B cell (primary cell): ENCODE results near the gene CPED1. TPM values are rescaled to one million over a fixed set of nuclear protein-coding genes. Genes with fewer than 3 reads are reported as not detected.
"Not testable (repeated sequence)": the region's sequence is repeated elsewhere in the genome, so short reads cannot be mapped to it uniquely, and the experiment has no call there.

Source experiments
- ATAC-seq: fragments of 200-7000 bp; cut with Tn5 transposase; one replicate; pipeline ENCODE4 v1.10.0; 2021; ENCODE audit warnings: low read depth, mild to moderate bottlenecking, moderate number of reproducible peaks, moderate library complexity
- CTCF ChIA-PET: fragments of 350-600 bp; sonication (Branson Sonifier 250); formaldehyde crosslinking; loops from one replicate; lab custom pipeline; 2021; ENCODE audit warnings: antibody characterized with exemption, inconsistent platforms; lab: Charles Lee
- POLR2A ChIA-PET: fragments of 350-600 bp; sonication (Branson Sonifier 250); formaldehyde crosslinking; loops from one replicate; lab custom pipeline; 2021; ENCODE audit warnings: antibody characterized with exemption; lab: Charles Lee
- DNase-seq: peaks from one replicate; pipeline ENCODE4 v3.0.0; 2013
- H2AFZ ChIP-seq: 2 replicates; pipeline ENCODE4 v1.6.1; 2012; ENCODE audit warnings: mild to moderate bottlenecking, low read depth, low read length; ENCODE audit not compliant: insufficient read depth, poor library complexity, severe bottlenecking
- H3K27ac ChIP-seq, 2 donors: 1 replicate in 1 of 2; 2 replicates in 1 of 2; pipeline ENCODE4 v1.5.1; 2012 to 2013; ENCODE audit warnings: low read length in 2 of 2, mild to moderate bottlenecking in 2 of 2, moderate library complexity in 1 of 2
- H3K27me3 ChIP-seq, 4 experiments: fragments of 200-600 bp in 1 of 4; sonication (generic) in 1 of 4; replicated peaks in 1 of 4; 1 replicate in 2 of 4; 2 replicates in 2 of 4; pipeline versions ENCODE4 v1.6.1 to v1.7.0; 2013 to 2016; ENCODE audit warnings: low read length in 3 of 4, mild to moderate bottlenecking in 2 of 4, mixed read lengths in 1 of 4, moderate library complexity in 1 of 4; ENCODE audit not compliant: insufficient read depth in 4 of 4, control insufficient read depth in 3 of 4; ENCODE audit errors: control extremely low read depth in 1 of 4
- H3K36me3 ChIP-seq, 2 experiments: replicated peaks in 1 of 2; 1 replicate in 1 of 2; 2 replicates in 1 of 2; pipeline versions ENCODE4 v1.6.1 to v1.7.1; 2013; ENCODE audit warnings: low read length in 1 of 2; ENCODE audit not compliant: insufficient read depth in 2 of 2, control insufficient read depth in 1 of 2; ENCODE audit errors: control extremely low read depth in 1 of 2, extremely low read depth in 1 of 2
- H3K4me1 ChIP-seq, 2 donors: fragments of 200-600 bp in 1 of 2; sonication (generic) in 1 of 2; 1 replicate in 1 of 2; 2 replicates in 1 of 2; pipeline versions ENCODE4 v1.5.1 to v1.6.1; 2013 to 2017; ENCODE audit warnings: low read length in 2 of 2; ENCODE audit not compliant: control insufficient read depth in 2 of 2, insufficient read depth in 2 of 2
- H3K4me2 ChIP-seq: replicated peaks from 2 replicates; pipeline ENCODE3; 2012; ENCODE audit warnings: mild to moderate bottlenecking, low read depth, low read length; ENCODE audit not compliant: poor library complexity, severe bottlenecking
- H3K4me3 ChIP-seq, 5 experiments: fragments of 200-600 bp in 1 of 5; sonication (generic) in 1 of 5; 1 replicate in 3 of 5; 2 replicates in 2 of 5; pipeline versions ENCODE4 v1.5.1 to v1.7.0; 2011 to 2016; ENCODE audit warnings: low read length in 4 of 5, mild to moderate bottlenecking in 4 of 5, low read depth in 2 of 5, control low read depth in 1 of 5, moderate library complexity in 1 of 5; ENCODE audit not compliant: insufficient read depth in 1 of 5; ENCODE audit errors: control extremely low read depth in 1 of 5, extremely low read depth in 1 of 5
- H3K79me2 ChIP-seq: fragments of 200-600 bp; sonication (generic); one replicate; pipeline ENCODE4 v1.6.0; 2016; ENCODE audit warnings: low read length; ENCODE audit not compliant: control insufficient read depth, insufficient read depth
- H3K9ac ChIP-seq: fragments of 200-600 bp; sonication (generic); 2 replicates; pipeline ENCODE4 v1.6.1; 2017; ENCODE audit warnings: mild to moderate bottlenecking, low read length, moderate library complexity
- H3K9me3 ChIP-seq, 3 donors: one replicate each; pipeline versions ENCODE4 v1.6.1 to v1.7.1; 2013; ENCODE audit warnings: low read length in 2 of 3; ENCODE audit not compliant: control insufficient read depth in 2 of 3, insufficient read depth in 1 of 3; ENCODE audit errors: control extremely low read depth in 1 of 3
- H4K20me1 ChIP-seq: 2 replicates; pipeline ENCODE4 v1.6.0; 2012; ENCODE audit warnings: mild to moderate bottlenecking, low read length; ENCODE audit not compliant: insufficient read depth, control insufficient read depth, poor library complexity, severe bottlenecking
- H3K27ac Mint-ChIP-seq: one replicate; pipeline ENCODE4 v1.8.0; 2021; ENCODE audit warnings: mixed read lengths
- H3K27me3 Mint-ChIP-seq: one replicate; pipeline ENCODE4 v1.8.0; 2021; ENCODE audit warnings: mixed read lengths
- H3K4me1 Mint-ChIP-seq: one replicate; pipeline ENCODE4 v1.8.0; 2021; ENCODE audit warnings: mixed read lengths
- H3K4me3 Mint-ChIP-seq: one replicate; pipeline ENCODE4 v1.8.0; 2021; ENCODE audit warnings: mixed read lengths
- H3K9me3 Mint-ChIP-seq: one replicate; pipeline ENCODE4 v1.8.0; 2022; ENCODE audit warnings: mixed read lengths; ENCODE audit not compliant: insufficient read depth
- CTCF ChIP-seq: fragments of 200-600 bp; IDR thresholded peaks from one replicate; pipeline ENCODE4 v1.8.0; 2022; ENCODE audit warnings: antibody characterized with exemption, mild to moderate bottlenecking
- EZH2 ChIP-seq: IDR thresholded peaks from 2 replicates; pipeline ENCODE4 v1.6.1; 2012; ENCODE audit warnings: borderline replicate concordance, low read depth, mild to moderate bottlenecking, moderate library complexity, low read length; ENCODE audit not compliant: insufficient read depth, poor library complexity, severe bottlenecking
- WGBS: methylation state at CpG from one replicate; pipeline ENCODE4 v1.1.5; 2013; ENCODE audit warnings: missing lambda C conversion rate; ENCODE audit not compliant: insufficient coverage; 5-methylcytosine and 5-hydroxymethylcytosine counted together
- intact Hi-C: fragments of 100-400 bp; cut with micrococcal nuclease; formaldehyde crosslinking; loops from one replicate; pipeline ENCODE4 v1.10.0; 2022
- polyA plus RNA-seq: library from polyadenylated mRNA; depleted of rRNA; stranded (reverse); fragments of >200 nt; gene quantifications from 2 replicates; pipeline ENCODE4 v1.2.3, GENCODE V29; 2012
- total RNA-seq, 2 donors: library from RNA; stranded (reverse); fragments of 120-200 nt in 1 of 2; gene quantifications; 1 replicate in 1 of 2; 2 replicates in 1 of 2; pipeline versions ENCODE4 v1.2.3 to v1.2.4, GENCODE V29; 2013 to 2022

Gene CPED1
- total and polyA plus RNA-seq, 2 donors (not counting 1 experiment from before 2014, with no cell fraction given): 0.44 to 3.8 TPM

DNA sequence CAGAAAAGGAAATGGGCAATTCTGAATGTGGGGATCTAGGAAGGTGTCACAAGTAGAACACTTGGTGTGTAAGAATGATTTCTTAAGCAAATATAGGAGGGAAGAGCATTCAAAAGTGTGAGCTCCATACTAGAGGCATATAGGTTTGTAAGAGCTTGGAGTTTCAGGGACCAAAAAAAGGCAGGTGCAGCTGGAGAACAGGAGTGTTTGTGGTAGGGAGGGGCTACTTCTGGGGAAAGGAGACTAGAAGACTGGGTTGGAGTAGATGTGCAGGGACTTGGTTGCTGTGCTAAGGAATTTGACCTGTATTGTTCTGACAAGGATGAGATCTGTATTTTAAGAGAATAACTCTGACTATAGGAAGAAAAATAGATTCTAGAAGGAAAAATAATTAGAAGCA is 46.4 kb downstream of the CPED1 start:
- POLR2A ChIA-PET: no interaction called here
- no peak overlapping the region for H3K27ac ChIP-seq
- no peak for ATAC-seq

GRCh38 chr7:121036776-121037175 is 48.3 kb downstream of the CPED1 start:
- H3K4me3 ChIP-seq, H3K9me3 ChIP-seq, H3K4me1 Mint-ChIP-seq, H3K79me2 ChIP-seq, ATAC-seq, H3K27ac Mint-ChIP-seq, H4K20me1 ChIP-seq, H2AFZ ChIP-seq, H3K36me3 ChIP-seq, H3K27me3 ChIP-seq, DNase-seq, POLR2A ChIA-PET, H3K4me2 ChIP-seq, H3K4me1 ChIP-seq, H3K4me3 Mint-ChIP-seq, H3K9ac ChIP-seq, intact Hi-C loops, H3K27ac ChIP-seq, H3K9me3 Mint-ChIP-seq, CTCF ChIA-PET: not testable (repeated sequence)
- H3K27me3 Mint-ChIP-seq: peaks cover 11% of the 10 kb centered on the region

More for the DNA sequence above, 46.4 kb downstream of the CPED1 start:
- intact Hi-C loops: no loop called here
- no peak overlapping the region for H3K4me2 ChIP-seq
- Mint-ChIP-seq H3K4me3 (no peak overlapping the region), H3K4me1 (no peaks in the 10 kb centered on the region), H3K27ac (no peak overlapping the region), H3K9me3 (no peaks in the 10 kb centered on the region), H3K27me3 (peaks cover 6% of the 10 kb centered on the region)
- no peaks in the 10 kb centered on the region for H4K20me1 ChIP-seq
- no peak overlapping the region for H3K9ac ChIP-seq
- no peak for DNase-seq
- TF ChIP-seq EZH2 (no peak), CTCF (no peak)
- CTCF ChIA-PET: interaction anchor here (1.0 kb wide), 1 partner anchor 959 kb away, joined by 3 read pairs; no protein-coding TSS in a partner anchor
- no peak overlapping the region for H2AFZ ChIP-seq
- no peaks in the 10 kb centered on the region for H3K4me1 ChIP-seq
- H3K9me3 ChIP-seq: no peaks in the 10 kb centered on the region
- H3K79me2 ChIP-seq: no peaks in the 10 kb centered on the region
- no peaks in the 10 kb centered on the region for H3K27me3 ChIP-seq
- H3K36me3 ChIP-seq: no peaks in the 10 kb centered on the region
- H3K4me3 ChIP-seq: no peak overlapping the region

GRCh38 chr7:121037329-121037728 is 48.8 kb downstream of the CPED1 start:
- intact Hi-C loops, H3K9ac ChIP-seq, POLR2A ChIA-PET, H3K36me3 ChIP-seq, H3K4me2 ChIP-seq, H3K27ac ChIP-seq, H3K79me2 ChIP-seq, H3K9me3 ChIP-seq, H3K4me1 Mint-ChIP-seq, H3K4me3 ChIP-seq, H3K27ac Mint-ChIP-seq, H3K4me3 Mint-ChIP-seq, H3K27me3 ChIP-seq, DNase-seq, H3K4me1 ChIP-seq, CTCF ChIA-PET, H3K9me3 Mint-ChIP-seq, ATAC-seq, H4K20me1 ChIP-seq, H2AFZ ChIP-seq: not testable (repeated sequence)
- H3K27me3 Mint-ChIP-seq: peaks cover 12% of the 10 kb centered on the region
- no CpG with 5 or more reads among the region's 2 CpGs for WGBS
